Cerebellar nuclear complex (tissue), 1 donor: ENCODE data around the gene TNFAIP8L1.
"Not testable (repeated sequence)": the region's sequence is repeated elsewhere in the genome, so short reads cannot be mapped to it uniquely, and the experiment has no call there.

Experiments
- DNase-seq, 2 experiments: peaks; one replicate each; lab custom pipeline; 2025; lab: John Stamatoyannopoulos, UW

Gene TNFAIP8L1

DNA sequence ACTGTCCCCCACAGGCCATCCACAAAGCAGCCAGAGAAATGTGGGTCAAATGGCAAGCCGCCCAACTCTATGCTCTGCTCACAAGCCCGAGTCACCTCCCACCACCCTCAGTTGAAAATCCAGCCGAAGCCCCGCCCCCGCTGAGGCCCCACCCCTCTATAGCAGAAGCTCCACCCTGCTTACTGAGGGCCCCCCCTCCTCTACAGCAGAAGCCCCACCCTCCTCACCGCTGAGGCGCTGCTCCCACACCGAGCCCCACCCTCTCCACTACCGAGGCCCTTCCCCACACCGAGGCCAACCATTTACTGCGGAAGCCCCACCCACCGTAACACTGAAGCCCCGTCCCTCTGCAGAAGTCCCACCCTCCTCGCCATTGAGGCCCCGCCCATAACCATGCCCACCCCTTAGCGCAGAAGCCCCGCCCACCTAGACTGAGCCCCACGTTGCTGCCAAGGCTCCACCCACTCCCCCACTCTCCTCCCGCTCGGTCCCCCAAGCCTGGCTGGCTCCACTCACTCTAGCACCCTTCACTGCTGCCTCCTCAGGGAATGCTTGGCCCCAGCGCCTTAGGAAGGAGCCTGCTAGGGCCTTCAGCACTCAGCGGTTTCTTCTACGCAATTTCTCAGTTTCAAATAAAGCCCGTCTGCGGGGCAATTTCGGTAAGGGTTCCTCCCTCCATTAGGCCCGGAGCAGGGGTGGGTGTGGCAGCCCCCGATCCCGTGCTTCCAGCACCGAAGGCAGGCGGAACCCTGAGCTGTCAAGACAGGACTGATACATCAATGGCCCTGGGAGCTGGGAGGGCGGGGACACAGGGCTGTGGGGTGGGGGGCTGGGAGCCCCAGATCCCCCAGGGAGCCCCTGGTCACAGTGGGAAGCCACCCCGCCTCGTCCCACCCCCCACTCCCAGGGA, 39.8 kb downstream of the TNFAIP8L1 start:
- DNase-seq: no peak

DNA sequence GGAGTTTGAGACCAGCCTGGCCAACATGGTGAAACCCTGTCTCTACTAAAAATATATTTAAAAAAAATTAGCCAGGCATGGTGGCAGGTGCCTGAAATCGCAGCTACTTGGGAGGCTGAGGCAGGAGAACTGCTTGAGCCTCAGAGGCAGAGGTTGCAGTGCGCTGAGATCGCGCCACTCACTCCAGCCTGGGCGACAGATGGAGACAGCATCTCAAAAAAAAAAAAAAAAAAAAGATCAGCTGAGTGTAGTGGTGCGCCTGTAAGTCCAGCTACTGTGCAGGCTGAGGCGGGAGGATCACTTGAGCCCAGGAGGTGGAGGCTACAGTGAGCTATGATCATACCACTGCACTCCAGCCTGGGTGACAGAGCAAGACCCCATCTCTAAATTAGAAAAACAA, 40.7 kb downstream of the TNFAIP8L1 start:
- DNase-seq: not testable (repeated sequence)

DNA sequence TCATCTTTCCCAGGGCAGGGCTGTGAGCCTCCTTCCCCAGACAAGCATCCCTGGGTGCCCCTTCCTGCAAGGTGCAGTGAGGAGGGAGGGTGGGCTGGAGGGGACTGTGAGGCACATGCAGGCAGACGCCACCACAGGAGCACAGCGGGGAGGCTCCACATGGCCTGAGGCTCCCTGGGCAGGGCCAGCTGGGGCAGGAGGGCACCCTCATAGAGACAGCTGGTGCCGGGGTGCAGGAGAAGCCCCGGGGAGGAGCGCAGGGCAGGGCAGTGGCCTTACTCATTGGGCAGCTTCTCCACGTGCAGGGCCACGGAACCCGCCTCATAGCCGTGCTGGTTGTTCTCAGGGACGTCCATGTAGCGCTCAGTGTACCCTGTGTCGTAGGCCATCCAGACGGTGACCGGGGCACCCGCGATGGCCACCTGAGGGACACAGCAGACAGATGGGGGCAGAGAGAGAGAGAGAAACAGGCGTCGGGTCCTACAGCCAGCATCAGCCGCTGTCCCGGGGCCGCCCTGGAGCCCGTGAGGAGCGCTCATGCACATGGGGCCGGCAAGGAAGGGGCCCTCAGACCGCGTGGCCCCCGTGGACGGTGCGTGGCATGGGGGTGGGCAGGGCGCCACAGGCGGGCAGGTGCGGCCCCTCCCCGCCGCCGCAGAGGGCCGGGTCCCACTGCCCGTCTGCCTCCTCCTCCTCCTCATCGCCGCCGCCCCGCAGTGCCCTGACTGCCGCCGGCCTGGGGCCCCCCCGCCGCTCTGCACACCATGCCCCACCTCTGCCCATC, 43.3 kb downstream of the TNFAIP8L1 start:
- no peak for DNase-seq

DNA sequence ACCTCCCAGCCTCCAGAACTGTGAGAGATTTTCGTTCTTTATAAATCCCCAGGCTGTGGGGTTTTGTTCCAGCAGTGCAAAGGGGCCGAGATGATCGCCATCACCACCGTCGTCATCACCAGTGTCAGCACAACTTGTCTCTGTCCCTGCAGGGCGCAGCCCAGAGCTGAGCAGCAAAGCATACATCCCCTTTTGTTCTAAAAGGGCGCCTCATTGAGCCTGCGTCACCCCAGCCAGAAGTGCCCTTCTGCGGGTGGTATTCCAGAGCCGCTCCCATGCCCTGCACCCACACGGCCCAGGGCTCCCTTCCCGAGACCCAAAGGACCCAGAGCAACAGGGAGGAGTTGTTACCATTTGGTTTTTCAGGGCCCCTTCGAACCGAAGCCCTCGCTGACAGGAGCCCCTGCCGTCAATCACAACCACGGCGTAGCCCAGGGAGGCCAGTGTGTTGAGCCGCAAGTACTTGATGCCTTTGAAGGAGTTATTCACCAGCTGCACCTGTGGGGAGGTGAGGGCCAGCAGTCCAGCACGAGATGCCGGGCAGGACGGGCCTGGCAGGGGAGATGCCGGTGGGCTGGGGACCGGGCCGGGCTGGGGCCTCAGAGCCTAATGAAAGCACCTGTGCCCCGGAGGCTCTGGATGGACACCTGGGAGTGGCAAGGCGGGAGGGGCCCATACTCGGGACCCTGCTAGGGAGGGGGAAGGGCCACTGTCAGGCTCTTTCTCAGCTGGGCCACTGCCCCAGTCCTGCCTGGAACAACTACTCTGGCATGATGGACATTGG, 45.2 kb downstream of the TNFAIP8L1 start:
- no peak for DNase-seq

DNA sequence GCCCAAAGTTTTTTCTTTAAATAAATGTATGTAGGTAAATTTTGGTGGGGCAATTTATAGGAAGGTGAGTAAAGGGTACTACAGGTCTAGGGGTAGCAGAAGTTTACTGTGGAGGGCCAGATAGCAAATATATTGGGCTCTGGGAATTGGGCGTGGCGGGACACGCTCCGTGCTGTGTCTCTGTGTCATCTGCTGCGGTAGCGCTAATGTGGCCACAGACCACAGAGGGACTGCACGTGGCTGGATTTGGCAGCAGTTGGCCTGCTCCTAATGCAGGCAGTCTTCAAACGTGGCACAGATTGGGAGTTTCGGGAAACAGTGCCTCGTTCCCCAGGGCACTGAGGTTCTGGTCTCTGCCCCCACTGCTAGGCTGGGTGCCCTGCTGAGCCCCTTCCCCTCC, 47.4 kb downstream of the TNFAIP8L1 start:
- DNase-seq: no peak

DNA sequence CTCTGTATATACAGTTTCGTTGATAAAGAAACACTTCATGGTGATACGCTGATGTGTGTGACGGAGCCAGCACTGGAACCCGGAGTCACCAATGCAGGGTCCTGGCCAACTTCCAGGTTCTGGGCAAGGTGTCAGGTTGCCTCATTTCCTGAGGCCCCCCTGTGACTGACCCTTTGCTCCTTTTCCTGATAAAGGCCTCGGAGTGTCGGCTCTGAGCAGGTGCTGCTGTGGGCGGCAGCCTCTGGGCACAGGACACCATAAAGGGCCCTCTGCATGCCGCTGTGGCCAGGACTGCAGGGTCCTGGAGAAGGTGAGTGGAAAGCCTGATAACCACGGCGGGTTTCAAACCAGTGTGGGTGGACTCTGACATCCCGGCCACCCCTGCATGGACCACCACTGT, 48.1 kb downstream of the TNFAIP8L1 start:
- no peak for DNase-seq

DNA sequence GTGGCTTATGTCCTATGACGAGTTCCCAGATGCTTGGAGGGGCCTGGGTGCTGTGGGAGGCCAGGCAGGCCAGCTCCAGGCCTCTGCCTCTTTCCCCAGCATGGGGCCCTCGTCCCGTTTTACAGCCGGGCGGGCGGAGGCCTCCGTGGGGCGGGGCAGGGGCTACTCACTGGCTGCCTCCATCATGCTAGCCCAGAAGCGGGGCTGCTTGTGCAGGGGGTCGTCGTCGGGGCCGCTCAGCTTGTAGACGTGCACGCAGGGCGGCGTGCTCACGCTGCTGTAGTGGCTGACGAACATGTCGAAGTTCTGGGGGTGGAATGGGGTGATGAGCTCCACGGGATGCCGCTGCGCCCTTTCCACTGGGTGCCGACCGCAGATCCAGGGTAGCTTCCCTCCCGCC, 49.3 kb downstream of the TNFAIP8L1 start:
- no peak for DNase-seq

DNA sequence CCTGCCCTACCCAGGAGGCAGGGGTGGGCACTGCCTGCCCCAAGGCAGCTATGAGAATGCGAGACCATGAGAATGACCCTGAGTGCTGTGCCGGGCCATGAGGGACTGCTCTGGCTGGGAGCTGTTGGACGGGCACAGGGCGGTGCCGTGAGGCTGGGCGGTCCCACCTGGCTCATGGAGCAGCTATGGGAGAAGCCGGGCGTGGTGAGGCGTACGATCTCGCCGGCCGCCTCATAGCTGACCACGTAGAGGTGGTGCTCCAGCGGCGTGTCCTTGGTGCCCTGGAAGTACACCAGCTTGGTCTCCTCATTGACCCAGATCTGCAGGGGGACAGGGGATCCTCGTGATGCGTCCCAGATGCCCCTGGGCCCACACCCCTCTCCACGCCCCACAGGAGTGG, 50.1 kb downstream of the TNFAIP8L1 start:
- no peak for DNase-seq

DNA sequence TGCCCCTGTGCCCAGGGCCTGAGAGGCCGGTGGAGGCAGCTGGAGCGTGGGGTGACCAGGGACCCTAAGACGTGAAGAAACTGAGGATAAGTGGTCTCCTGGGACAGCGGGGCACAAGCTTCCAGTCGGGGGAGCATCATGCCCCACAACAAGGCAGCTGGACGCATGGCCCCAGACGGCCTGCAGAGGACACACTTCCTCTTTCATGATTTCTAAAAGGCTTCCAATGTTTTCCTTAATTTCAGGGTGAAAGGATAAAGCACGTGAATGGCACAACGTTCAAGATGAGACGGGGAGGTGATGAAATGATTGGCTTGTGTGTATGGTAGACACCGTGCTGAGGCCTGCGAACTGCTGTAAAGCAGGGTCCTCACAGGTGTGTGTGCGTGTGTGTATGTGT, 51.0 kb downstream of the TNFAIP8L1 start:
- DNase-seq: no peak

DNA sequence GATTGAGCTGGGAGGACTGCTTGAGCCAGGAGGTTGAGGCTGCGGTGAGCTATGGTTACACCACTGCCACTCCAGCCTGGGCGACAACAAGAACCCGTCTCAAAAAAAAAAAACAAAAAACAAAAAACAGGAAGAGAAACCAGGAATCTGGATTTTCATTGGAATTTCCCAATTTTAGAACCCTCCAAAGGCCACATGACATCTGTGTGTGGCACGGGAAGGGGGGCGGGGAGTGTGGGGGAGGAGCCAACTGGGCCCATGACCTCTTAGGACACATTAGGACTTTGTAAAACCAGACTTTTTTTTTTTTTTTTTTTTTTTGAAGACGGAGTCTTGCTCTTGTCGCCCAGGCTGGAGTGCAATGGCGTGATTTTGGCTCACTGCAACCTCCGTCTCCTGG, 52.1 kb downstream of the TNFAIP8L1 start:
- no peak for DNase-seq

DNA sequence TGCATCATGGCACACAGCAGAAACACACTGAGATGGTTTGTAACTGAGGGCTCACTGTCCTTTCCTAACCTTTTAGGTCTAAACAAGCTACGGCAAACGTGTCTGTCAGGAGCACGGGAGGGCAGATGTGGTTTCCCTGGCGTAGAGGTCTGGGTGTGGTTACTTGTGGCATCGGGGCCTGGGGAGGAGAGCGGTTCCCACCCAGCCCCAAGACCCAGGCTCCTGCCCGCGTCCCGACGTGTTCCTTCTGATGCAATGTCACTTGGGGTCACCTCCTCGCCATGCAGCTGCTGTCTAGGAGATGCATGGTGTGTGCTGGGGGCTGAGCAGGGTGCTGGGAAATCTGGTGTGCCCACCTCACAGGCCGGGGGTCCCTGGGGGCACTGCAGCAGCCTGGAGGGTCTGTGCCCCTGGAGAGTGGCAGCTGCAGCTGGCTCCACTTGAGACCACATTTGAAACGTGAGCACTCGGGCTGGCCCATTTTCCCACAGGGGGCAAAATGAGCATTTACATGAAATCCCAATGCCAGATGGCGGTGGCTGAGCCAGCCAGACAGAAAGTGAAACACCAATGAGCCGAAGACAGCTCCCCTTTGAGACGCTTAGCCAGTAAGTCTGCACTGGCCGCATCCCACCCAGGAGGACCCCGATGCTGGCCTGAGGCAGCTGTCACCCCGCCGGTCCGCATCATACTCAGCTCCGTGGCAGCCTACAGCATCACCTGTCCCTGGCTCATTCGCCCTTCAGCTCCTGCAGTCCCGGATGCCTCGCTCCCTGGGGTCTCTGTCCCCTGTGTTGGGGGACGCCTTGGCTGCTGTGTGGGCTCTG, 53.1 kb downstream of the TNFAIP8L1 start:
- DNase-seq: no peak

DNA sequence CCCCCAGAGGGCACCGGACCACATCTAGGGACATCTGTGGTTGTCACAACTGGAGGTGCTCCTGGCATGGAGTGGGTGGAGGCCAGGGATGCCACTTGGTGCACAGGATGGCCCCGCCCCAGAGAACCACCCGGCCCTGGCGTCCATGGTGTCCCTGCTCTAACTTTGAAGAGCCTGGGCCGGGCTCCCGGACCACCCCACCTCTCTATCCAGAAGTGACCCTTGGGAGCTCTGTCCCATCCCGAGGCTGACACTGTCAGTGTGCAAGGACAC, 53.7 kb downstream of the TNFAIP8L1 start:
- no peak for DNase-seq

DNA sequence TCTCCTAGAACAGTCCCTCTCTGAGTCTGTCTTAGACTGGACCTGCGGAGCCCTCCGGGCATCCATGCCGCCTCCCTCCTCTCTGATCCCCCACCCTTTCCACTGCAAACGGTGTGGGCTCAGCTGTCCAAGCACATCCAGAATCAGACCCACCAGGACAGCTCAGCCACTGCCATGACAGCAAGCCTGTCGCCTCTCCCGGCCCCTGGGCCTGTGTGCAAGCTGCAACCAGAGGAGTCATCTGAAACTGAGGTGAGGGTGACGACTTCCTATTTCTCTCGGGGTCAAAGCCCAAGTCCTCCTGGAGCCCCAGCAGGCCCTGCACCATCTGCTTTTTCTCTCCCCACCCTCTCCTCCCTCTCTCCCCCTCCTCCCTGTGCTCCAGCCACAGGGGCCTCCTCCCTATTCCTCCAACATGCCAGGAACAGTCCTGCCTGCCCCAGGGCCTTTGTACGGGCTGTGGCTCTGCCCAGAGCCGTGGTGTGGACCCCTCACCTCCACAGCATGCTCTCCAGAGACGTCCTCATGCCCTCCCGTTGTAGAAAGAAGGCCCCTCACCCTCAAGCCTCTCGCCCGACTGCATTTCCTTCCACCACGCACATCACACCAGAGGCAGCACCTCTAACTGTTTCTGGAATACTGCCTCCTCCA, 54.3 kb downstream of the TNFAIP8L1 start:
- DNase-seq: no peak

DNA sequence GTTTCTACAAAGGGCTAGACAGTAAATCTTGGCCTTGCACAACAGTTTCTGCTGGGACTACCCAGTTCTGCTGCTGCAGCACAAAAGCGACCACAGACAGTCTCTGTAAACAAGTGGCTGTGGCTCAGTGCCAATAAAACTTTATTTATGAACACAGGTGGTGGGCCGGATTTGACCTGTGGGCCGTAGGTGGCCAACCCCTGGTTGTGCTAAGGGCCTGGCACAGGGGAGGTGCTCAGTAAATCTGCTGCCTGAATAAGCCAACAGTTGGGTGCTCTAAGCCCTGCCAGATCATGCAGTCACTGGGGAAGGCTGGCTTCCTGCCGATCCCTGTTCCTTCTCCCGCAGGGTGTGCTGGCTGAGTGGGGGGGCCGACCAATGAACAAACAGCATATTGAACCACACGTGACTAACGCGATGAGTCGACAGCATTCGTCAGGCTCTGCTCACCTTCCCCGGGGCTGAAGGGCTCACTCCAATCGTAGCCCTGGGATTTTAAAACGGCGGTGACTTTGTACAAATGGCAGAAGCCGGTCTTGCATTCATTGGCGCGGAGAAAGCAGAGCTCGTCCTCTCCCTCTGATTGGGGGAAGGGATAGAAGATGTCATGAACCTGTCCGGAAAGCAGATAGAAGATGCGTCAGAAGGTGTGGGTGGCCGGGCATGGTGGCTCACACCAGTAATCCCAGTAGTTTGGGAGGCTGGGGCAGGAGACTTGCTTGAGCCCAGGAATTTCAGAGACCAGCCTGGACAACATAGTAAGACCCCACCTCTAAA, 55.1 kb downstream of the TNFAIP8L1 start:
- peak in 1 of 2 experiments; percentile 64 for DNase-seq

DNA sequence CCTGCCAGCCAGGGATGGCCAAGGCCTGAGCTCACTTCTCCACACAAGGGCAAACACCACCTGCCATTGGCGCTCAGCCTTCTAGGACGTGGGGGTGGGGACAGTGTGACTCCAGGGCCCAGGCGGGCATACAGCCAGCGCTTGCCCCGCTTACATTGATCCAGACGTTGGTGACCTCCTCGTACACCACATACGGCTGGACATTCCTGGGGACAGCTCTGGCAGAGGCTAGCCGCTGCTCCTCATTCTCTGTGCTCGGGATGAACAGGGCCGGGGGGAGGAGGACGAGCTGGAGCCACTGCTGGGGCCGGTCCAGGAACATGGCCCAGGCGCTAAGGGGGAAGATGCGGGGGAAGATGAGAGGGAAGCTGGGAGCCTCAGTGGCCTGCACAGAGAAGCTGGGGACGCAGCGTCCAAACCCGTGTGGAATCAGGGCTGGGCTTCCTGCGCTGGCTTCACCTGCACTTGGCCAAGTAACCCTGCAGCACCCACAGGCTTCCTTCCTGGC, 56.0 kb downstream of the TNFAIP8L1 start:
- DNase-seq: no peak

DNA sequence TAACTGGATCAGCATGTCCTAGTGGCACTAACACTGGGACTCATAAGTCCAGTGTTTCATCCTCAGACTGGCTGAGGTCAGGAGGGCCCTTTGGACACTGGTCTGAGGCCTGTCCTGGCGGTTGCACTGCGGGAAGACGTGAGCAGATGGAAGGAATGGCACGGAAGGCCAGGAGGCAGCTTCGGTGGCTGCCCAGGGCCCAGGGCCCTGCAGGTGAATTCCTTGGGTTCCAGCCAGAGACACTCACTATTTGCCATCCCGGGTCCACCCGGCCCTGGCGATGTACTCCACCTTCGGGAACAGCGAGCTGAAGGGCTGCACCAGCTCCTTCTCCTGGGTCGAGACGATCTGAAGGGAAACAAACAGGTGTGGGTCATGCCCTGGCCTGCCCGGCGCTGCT, 58.0 kb downstream of the TNFAIP8L1 start:
- peak in 1 of 2 experiments; percentile 44 for DNase-seq

DNA sequence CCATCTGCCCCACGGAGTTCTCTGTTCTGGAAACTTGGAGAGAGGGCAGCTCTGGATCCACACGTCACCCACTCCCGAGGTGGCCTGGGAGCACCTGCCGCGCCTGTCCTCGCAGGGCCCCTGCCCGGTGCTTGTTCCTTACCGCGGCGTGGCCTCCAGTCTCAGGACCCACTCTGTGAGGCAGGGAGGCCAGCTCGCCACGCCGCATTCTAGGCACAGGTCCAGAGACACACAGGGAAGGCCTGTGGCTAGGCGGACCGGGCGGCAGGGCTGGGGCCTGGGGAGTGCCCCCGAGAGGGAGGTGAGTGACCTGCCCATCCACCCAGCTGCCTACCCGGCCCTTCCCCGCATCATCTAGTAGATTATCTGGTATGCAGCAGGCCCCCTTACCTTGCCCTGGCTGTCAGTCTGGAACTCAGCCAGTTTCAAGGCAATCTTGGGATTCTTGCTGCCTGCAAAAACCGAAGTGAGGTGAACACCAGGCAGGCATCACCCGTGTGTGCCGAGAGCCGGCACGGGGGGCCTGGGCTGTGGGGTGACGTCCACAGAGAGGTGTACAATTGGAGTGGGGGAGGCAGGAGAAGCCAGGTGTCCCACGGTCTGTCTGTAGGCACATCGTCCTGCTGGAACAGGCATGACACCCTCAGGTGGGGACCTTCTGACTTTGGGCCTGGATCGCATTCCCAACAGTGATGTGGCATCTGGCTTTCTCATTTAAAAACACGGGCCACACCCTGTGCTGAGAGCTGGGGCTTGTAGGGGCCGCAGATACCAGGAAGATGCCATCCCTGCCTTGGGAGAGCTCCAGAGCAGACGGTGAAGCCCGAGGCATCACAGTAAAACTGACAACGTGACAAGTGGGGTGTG, 60.7 kb downstream of the TNFAIP8L1 start:
- no peak for DNase-seq

DNA sequence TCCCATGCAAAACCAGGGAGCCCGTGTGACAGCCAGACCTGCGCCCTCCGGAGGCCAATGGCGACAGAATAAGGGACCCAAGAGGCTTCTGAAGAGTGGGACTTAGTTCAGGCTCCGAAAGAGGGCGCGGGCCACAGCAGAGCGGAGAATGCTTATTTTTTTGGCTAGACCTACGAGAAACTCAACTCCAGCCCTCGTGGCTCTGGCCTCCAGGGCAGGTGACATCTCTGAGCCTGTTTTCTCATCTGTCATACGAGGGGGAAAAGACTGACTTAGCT, 61.3 kb downstream of the TNFAIP8L1 start:
- no peak for DNase-seq

DNA sequence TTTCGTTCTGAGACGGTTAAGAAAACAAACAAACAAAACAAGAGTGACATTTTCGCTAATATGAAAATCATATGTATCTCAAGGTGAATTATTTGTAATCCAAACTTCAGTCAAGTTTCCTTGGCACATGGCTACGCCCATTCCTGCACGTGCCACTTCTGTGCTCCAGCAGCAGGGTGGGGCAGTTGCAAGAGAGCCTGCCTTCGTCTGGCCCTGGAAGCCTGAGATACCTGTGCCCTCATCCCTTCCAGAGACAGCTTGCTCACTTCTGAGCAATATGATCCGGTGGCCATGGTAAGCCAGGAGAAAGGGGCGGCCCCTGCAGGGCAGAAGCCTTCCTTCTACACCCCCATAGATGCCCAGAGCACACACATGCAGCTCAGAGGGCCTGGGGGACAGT, 62.2 kb downstream of the TNFAIP8L1 start:
- no peak for DNase-seq
